Measurements from ENCODE around the gene THBS1.

- TF ChIP-seq CTCF (IDR thresholded peaks at IDR 0.05), result no peak
- no peak for TF ChIP-seq POLR2A (IDR thresholded peaks at IDR 0.05)
- TF ChIP-seq POLR2AphosphoS5 (IDR thresholded peaks at IDR 0.05), result no peak
- TF ChIP-seq EP300 (IDR thresholded peaks at IDR 0.05), result no peak
Observed at GRCh38 chr15:39643727-39644126, 62.8 kb downstream of the THBS1 start.

All from suprapubic skin (tissue), 4 donors.